Colonic mucosa (tissue), 4 donors: ENCODE data around the gene REG3A. TPM values are rescaled to one million over a fixed set of nuclear protein-coding genes. Genes with fewer than 3 reads are reported as not detected.

Source experiments
- DNase-seq: peaks from one replicate; pipeline ENCODE4 v3.0.0-alpha.2; 2020
- H3K27ac ChIP-seq: fragments of 200-600 bp; one replicate; pipeline ENCODE4 v1.8.0; 2021
- H3K27me3 ChIP-seq: fragments of 200-600 bp; one replicate; pipeline ENCODE4 v1.8.0; 2021
- H3K36me3 ChIP-seq: fragments of 200-600 bp; one replicate; pipeline ENCODE4 v1.8.0; 2021
- H3K4me1 ChIP-seq: fragments of 200-600 bp; one replicate; pipeline ENCODE4 v1.8.0; 2021; ENCODE audit warnings: mild to moderate bottlenecking
- H3K4me3 ChIP-seq: fragments of 200-600 bp; one replicate; pipeline ENCODE4 v1.8.0; 2021
- H3K9ac ChIP-seq, 2 donors: one replicate each; pipeline ENCODE4 v1.7.0; 2013; ENCODE audit warnings: control low read depth in 2 of 2, low read depth in 2 of 2, low read length in 2 of 2
- H3K9me3 ChIP-seq: fragments of 200-600 bp; one replicate; pipeline ENCODE4 v1.8.0; 2021
- CTCF ChIP-seq: fragments of 200-600 bp; IDR thresholded peaks from one replicate; pipeline ENCODE4 v1.8.0; 2022; ENCODE audit warnings: antibody characterized with exemption, mild to moderate bottlenecking
- intact Hi-C: fragments of 100-400 bp; cut with DNase I; formaldehyde crosslinking; loops from one replicate; pipeline ENCODE4 v1.14.1; 2022
- total RNA-seq, 2 donors: library from RNA; stranded (reverse); fragmentation: NEBNext Ultra II Directional in 1 of 2; extraction: Animal tissue kit (Norgen Biotek cat#: 25700) in 1 of 2; gene quantifications; one replicate each; pipeline ENCODE4 v1.2.1, GENCODE V29; 2021
- donor health status: healthy.
- donor health status: DM: no; HTN: no; CAD: no.
- donor health status: DM: no; HTN: no; CAD: no.

Gene REG3A
- total RNA-seq, 2 donors from 2014 or later, result 0.32 to 0.79 TPM

GRCh38 chr2:79131687-79132086 is 27.9 kb downstream of the REG3A start:
- H3K36me3 ChIP-seq, result no peaks in the 10 kb centered on the region
- H3K9me3 ChIP-seq, result no peaks in the 10 kb centered on the region
- no peak overlapping the region for H3K9ac ChIP-seq
- TF ChIP-seq CTCF, result no peak
- DNase-seq, result no peak
- H3K4me3 ChIP-seq, result no peak overlapping the region
- no peaks in the 10 kb centered on the region for H3K4me1 ChIP-seq
- H3K27me3 ChIP-seq, result peaks cover 38% of the 10 kb centered on the region
- no peak overlapping the region for H3K27ac ChIP-seq
- intact Hi-C loops, result no loop called here

GRCh38 chr2:79129804-79130203 is 29.7 kb downstream of the REG3A start:
- Histone ChIP-seq H3K27ac (no peak overlapping the region), H3K36me3 (no peaks in the 10 kb centered on the region), H3K9ac (no peak overlapping the region), H3K4me3 (no peak overlapping the region), H3K4me1 (no peaks in the 10 kb centered on the region), H3K9me3 (no peaks in the 10 kb centered on the region), H3K27me3 (peaks cover 29% of the 10 kb centered on the region)
- TF ChIP-seq CTCF, result no peak
- no peak for DNase-seq
- intact Hi-C loops, result no loop called here

GRCh38 chr2:79129260-79129659 is 30.3 kb downstream of the REG3A start:
- H3K27me3 ChIP-seq, result peaks cover 34% of the 10 kb centered on the region
- H3K9ac ChIP-seq, result no peak overlapping the region
- no peaks in the 10 kb centered on the region for H3K4me1 ChIP-seq
- no peak for DNase-seq
- intact Hi-C loops, result no loop called here
- no peaks in the 10 kb centered on the region for H3K9me3 ChIP-seq
- no peak overlapping the region for H3K27ac ChIP-seq
- no peak for TF ChIP-seq CTCF
- H3K36me3 ChIP-seq, result no peaks in the 10 kb centered on the region
- no peak overlapping the region for H3K4me3 ChIP-seq

GRCh38 chr2:79128406-79128805 is 31.1 kb downstream of the REG3A start:
- intact Hi-C loops, result no loop called here
- Histone ChIP-seq H3K4me3 (no peak overlapping the region), H3K27ac (no peak overlapping the region), H3K9ac (no peak overlapping the region), H3K36me3 (no peaks in the 10 kb centered on the region), H3K9me3 (no peaks in the 10 kb centered on the region), H3K27me3 (peaks cover 34% of the 10 kb centered on the region), H3K4me1 (no peaks in the 10 kb centered on the region)
- TF ChIP-seq CTCF, result no peak
- DNase-seq, result no peak

- no peaks in the 10 kb centered on the region for H3K9me3 ChIP-seq
- no peak overlapping the region for H3K27ac ChIP-seq
- H3K9ac ChIP-seq, result no peak overlapping the region
- intact Hi-C loops, result no loop called here
- TF ChIP-seq CTCF, result no peak
- H3K4me3 ChIP-seq, result no peak overlapping the region
- no peaks in the 10 kb centered on the region for H3K36me3 ChIP-seq
- H3K27me3 ChIP-seq, result peaks cover 39% of the 10 kb centered on the region
- DNase-seq, result no peak
- H3K4me1 ChIP-seq, result no peaks in the 10 kb centered on the region
These were observed 33.9 kb downstream of the REG3A start for GRCh38 chr2:79125721-79125985.
